Coronary artery (tissue), 2 donors: ENCODE measurements around the gene ZSCAN21.
A peak's percentile ranks its signal among the peaks of the same experiment; 100 is the strongest.

Source experiments
- DNase-seq: peaks from one replicate; pipeline ENCODE4 v3.0.0-alpha.2; 2017; ENCODE audit warnings: low spot score
- H3K27ac ChIP-seq, 2 donors: fragments of 200-600 bp; sonication (generic); one replicate each; pipeline ENCODE4 v1.5.1; 2016 to 2019
- H3K4me3 ChIP-seq: fragments of 200-600 bp; sonication (generic); 2 replicates; pipeline ENCODE4 v1.5.1; 2016; ENCODE audit warnings: mild to moderate bottlenecking, moderate library complexity
- TF ChIP-seq, protein P1 (sequence below): fragments of 200-600 bp; sonication (generic); IDR thresholded peaks from one replicate; pipeline ENCODE4 v1.5.1; 2019; ENCODE audit warnings: antibody characterized with exemption

Gene ZSCAN21

GRCh38 chr7:100065452-100066186, 16.0 kb downstream of the ZSCAN21 start:
- no peak for DNase-seq

DNA sequence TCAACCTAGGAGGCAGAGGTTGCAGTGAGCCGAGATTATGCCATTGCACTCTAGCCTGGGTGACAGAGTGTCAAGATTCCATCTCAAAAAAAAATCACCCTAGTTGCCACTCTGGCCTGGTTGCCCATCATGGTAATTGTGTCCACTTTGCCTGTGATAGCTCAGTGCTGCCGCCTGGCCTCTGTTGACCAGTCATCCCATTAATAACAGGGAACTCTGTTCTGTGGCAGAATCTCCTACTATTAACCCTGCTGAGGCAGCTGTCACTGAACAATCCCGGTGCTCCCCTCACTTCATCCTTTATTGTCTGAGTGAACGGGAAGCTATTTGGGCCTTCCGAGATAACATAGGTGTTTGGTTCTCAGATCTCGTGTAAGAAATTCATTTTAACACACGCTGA, 17.4 kb downstream of the ZSCAN21 start:
- TF ChIP-seq, protein P1, sequence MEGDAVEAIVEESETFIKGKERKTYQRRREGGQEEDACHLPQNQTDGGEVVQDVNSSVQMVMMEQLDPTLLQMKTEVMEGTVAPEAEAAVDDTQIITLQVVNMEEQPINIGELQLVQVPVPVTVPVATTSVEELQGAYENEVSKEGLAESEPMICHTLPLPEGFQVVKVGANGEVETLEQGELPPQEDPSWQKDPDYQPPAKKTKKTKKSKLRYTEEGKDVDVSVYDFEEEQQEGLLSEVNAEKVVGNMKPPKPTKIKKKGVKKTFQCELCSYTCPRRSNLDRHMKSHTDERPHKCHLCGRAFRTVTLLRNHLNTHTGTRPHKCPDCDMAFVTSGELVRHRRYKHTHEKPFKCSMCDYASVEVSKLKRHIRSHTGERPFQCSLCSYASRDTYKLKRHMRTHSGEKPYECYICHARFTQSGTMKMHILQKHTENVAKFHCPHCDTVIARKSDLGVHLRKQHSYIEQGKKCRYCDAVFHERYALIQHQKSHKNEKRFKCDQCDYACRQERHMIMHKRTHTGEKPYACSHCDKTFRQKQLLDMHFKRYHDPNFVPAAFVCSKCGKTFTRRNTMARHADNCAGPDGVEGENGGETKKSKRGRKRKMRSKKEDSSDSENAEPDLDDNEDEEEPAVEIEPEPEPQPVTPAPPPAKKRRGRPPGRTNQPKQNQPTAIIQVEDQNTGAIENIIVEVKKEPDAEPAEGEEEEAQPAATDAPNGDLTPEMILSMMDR = no peak
- Histone ChIP-seq H3K27ac (no peak overlapping the region), H3K4me3 (no peak overlapping the region)
- DNase-seq = no peak

More at GRCh38 chr7:100065452-100066186, 16.0 kb downstream of the ZSCAN21 start:
- Histone ChIP-seq H3K27ac (peak overlapping the region; percentile 14 to 68), H3K4me3 (no peak overlapping the region)
- TF ChIP-seq, protein P1 = no peak

DNA sequence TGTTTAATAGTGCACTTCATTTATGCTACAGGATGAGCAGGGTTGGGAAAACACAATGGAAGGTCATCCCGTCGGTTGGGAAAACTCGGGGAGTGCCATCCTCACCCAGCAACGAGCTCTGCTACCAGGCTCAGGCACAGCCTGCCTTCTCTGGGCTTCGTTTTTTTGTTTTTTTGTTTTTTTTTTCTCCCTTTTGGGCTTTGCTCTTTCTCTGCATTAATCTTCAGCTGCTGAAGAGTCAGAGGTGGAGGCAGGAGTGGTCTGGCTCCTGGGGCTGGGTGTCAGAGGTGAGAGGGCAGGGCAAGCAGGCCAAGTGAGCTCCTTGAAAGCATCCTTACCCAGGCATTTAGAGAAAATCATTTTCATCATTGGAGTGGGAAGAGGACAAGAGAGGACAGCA, 20.4 kb downstream of the ZSCAN21 start:
- no peak overlapping the region for H3K4me3 ChIP-seq
- DNase-seq = no peak
- TF ChIP-seq, protein P1 = no peak
- H3K27ac ChIP-seq = no peak overlapping the region

DNA sequence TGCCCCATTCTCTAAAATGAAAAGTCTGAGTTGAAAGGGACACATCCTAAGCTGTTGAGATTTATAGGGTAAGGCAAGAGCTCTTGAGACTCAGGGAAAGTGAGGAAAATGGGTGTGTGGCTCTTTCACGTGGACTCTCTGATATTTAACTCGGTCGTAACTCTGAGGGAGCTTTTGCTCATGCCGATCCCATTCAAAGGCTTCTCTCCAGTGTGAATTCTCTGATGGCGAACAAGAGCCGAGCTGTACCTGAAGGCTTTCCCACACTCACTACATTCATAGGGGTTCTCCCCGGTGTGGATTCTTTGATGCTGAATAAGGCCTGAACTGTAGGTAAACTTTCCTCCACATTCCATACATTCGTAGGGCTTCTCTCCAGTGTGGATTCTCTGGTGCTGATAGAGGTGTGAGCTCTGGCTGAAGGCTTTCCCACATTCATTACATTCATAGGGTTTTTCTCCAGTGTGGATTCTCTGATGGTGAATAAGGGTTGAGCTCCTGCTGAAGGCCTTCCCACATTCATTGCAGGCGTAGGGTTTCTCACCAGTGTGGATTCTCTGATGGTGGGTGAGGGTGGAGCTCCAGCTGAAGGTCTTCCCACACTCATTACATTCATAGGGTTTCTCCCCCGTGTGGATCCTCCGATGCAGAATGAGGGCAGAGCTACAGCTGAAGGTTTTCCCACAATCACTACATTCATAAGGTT, 21.6 kb downstream of the ZSCAN21 start:
- DNase-seq = no peak
- TF ChIP-seq, protein P1 = no peak
- H3K4me3 ChIP-seq = peak overlapping the region; percentile 1
- no peak overlapping the region for H3K27ac ChIP-seq

- H3K27ac ChIP-seq = no peak overlapping the region
- no peak overlapping the region for H3K4me3 ChIP-seq
- TF ChIP-seq, protein P1 = no peak
- DNase-seq = no peak
These were observed 22.9 kb downstream of the ZSCAN21 start for GRCh38 chr7:100072462-100072861.

GRCh38 chr7:100074841-100075240, 25.3 kb downstream of the ZSCAN21 start:
- no peak for DNase-seq
- Histone ChIP-seq H3K27ac (no peak overlapping the region), H3K4me3 (no peak overlapping the region)
- TF ChIP-seq, protein P1 = no peak

DNA sequence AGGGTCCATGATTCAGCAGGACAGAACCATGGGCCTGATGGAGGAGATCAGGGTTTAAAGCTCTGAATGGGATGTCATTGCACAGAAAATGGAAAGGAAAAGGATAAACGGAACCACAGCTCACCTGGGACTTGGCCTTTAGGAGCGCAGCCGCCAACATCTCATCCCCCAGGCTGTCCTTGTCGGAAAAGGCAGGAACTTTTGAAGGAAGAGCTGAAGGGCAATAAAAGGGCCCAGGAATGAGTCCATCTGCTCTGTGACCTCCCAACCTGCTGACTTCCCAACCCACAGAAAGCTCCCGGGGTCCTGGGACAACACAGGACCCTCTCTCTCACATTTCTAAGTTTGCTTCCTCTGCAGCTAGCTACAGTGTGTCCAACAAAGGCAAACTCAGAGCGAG, 25.8 kb downstream of the ZSCAN21 start:
- Histone ChIP-seq H3K27ac (no peak overlapping the region), H3K4me3 (no peak overlapping the region)
- DNase-seq = no peak
- TF ChIP-seq, protein P1 = no peak
